Fibroblast of villous mesenchyme (primary cell): ENCODE results near the gene CFDP1. TPM values are rescaled to one million over a fixed set of nuclear protein-coding genes. Genes with fewer than 3 reads are reported as not detected.
"Not testable (repeated sequence)": the region's sequence is repeated elsewhere in the genome, so short reads cannot be mapped to it uniquely, and the experiment has no call there.

Experiments
- DNase-seq: peaks from one replicate; pipeline ENCODE4 v3.0.0-alpha.2; 2010; ENCODE audit warnings: low read depth
- H3K4me3 ChIP-seq: 2 replicates; pipeline ENCODE4 v1.5.1; 2011; ENCODE audit warnings: low read depth, mild to moderate bottlenecking, low read length
- total RNA-seq: library from RNA; depleted of rRNA; stranded (reverse); fragments of >200 nt; gene quantifications from 2 replicates; pipeline ENCODE4 v1.2.3, GENCODE V29; 2012
- TF ChIP-seq, protein P1 (sequence below): IDR thresholded peaks from 2 replicates; pipeline ENCODE4 v1.5.1; 2012; ENCODE audit warnings: low read depth, mild to moderate bottlenecking, low read length; ENCODE audit not compliant: insufficient read depth

CFDP1 gene
- total RNA-seq, 1 donor, result 39.7 TPM

DNA sequence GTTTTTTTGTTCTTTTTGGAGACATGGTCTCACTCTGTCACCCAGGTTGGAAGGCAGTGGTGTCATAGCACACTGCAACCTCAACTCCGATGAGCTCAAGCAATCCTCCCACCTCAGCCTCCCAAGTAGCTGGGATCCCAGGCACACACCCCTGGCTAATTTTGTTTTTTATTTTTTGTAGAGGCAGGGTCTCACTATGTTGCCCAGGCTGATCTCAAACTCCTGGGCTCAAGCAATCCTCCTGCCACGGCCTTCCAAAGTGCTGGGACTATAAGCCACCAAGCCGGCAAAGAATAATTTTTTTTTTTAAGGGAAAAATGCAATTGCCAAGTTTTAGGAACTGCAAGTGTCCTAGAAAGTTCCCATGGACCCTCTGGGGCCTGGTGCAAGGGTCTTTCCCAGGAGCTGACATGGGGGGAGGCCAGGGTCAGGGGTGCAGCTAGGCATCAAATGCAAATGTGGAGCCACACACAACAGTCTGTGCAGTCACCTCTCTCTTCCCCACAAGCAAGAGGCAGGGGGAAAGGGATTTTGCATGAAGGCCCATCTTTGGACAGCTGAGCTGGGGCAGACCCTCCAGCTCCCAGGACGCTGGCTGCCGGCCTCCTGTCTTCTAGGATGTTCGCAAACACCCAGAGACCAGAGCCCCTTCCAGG, 161.7 kb downstream of the CFDP1 start:
- H3K4me3 ChIP-seq, result no peak overlapping the region
- TF ChIP-seq, protein P1, sequence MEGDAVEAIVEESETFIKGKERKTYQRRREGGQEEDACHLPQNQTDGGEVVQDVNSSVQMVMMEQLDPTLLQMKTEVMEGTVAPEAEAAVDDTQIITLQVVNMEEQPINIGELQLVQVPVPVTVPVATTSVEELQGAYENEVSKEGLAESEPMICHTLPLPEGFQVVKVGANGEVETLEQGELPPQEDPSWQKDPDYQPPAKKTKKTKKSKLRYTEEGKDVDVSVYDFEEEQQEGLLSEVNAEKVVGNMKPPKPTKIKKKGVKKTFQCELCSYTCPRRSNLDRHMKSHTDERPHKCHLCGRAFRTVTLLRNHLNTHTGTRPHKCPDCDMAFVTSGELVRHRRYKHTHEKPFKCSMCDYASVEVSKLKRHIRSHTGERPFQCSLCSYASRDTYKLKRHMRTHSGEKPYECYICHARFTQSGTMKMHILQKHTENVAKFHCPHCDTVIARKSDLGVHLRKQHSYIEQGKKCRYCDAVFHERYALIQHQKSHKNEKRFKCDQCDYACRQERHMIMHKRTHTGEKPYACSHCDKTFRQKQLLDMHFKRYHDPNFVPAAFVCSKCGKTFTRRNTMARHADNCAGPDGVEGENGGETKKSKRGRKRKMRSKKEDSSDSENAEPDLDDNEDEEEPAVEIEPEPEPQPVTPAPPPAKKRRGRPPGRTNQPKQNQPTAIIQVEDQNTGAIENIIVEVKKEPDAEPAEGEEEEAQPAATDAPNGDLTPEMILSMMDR, result no peak
- no peak for DNase-seq

DNA sequence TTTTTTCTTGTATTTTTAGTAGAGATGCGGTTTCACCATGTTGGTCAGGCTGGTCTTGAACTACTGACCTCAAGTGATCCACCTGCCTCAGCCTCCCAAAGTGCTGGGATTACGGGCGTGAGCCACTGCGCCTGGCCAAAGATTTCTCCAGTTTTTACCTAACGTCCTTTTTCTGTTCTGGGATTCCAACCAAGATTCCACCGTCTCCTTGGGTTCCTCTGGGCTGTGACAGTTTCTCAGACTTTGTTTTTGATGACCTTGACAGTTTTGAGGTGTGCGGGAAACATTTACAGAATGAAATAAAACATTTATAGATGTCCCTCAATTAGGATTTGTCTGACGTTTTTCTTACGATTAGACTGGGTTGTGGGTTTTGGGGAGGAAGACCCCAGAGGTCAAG, 163.9 kb downstream of the CFDP1 start:
- DNase-seq, result not testable (repeated sequence)

DNA sequence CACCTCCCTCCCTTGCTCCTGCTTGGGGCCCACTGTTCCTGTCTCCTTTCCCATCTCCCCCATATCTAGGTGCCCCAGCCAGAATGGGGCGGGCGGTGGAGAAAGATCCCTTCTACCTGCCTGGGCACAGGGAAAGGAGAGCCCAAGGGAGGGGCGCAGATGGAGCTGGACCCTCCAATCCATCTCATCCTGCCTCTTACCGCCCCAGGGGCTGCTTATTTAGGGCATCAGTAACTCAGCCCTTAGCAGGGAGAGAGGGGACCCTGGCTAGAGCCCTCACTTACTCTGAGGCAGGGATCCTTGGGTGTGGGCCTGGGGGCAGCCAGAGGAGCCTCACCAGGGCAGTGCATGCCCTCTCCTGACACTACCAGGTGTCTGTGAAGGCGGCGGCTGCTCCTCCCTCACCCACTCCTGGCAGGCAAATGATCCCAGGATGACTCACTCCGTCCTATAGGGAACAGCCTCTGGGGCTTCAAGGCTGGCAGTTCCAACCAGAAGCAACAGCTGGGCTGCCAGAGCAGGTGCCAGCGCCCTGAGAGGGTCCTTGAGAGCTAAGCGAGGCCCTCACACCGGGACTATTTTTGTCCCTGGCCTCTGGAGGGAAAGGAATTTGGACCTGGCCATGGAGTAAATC, 165.6 kb downstream of the CFDP1 start:
- TF ChIP-seq, protein P1, result no peak
- DNase-seq, result peak; percentile 65
- H3K4me3 ChIP-seq, result no peak overlapping the region

More for the DNA sequence above, 163.9 kb downstream of the CFDP1 start:
- H3K4me3 ChIP-seq, result not testable (repeated sequence)

DNA sequence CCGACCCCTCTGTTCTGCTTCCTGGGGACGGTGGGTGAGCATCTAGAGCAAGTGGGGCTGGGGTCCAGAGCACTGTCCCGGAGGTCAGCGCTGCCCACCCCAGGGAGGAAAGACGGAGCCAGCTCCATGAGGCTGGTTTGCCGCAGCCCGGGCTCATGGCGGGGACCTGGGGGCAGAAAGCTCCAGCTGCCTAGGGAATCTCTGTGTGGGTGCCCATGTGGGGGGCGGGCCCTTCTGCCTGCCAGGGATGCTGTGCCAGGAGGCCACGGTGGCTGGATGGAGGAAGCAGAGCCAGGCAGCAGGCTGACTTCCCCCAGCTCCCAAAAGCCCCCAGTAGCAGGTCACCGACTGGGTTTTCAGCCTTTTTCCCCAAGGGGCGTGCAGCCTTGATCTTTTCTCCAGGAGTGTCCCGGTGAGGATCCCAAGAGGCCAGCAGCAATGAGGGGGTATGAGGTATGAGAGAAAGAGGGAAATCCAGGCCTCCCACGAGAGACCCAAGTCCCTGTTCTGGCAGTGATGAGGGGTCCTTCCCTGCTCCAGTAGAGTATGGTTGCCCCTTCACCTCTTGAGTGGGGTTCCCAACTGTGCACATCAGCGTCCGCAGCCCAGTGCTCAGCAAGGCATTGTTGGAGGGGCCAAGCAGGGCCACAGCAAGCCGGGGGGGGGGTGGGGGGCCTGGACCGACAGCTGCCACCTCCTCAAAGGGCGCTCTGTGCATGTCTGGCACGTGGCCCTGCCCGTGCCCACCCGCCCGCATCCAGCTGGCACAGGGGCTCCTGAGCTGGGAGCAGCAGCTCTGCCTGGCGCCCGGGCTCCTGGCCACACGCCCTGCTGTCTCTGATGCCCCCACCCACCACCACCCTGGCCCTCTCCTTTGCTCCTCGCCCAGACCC, 166.3 kb downstream of the CFDP1 start:
- TF ChIP-seq, protein P1, result no peak
- DNase-seq, result no peak
- no peak overlapping the region for H3K4me3 ChIP-seq

DNA sequence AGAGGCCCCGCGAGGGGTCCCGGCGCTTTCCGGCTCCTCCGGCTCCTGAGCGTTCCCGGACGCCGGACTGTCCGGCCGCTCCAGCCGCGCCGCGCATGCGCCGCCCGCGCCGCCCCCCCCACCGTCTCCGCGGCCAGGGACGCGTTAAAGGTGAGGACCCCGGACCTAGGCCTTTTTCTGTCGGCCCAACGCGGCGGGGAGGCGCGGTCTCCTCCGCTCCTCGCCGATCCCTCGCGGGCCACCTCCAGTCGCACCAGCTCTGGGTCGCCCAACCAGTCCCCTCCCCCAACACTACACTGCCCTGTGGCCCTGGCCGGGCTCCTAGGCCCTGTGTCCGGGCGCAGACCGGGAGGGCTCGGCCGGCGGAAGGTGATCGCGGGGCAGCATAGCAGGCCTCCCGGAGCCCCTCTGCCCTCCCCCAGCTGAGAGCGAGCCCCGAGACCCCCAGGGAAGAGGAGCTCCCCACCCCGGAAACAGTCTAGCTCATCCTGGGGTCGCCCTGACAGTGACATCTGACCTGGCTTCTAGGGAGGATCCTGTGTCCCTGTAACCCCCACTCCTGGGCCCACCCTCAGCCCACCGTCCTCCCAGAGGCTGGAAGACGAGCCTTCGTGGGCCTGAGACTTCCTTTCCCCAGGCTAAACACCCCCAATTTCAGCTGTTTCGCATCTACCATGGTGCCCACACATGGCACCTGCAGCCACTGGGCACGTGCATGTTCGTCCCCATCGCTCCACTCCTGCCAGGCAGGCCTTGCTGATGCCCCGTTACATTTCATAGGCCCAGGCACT, 167.2 kb downstream of the CFDP1 start:
- TF ChIP-seq, protein P1, result no peak
- peak overlapping the region; percentile 96 for H3K4me3 ChIP-seq
- DNase-seq, result peak; percentile 74

DNA sequence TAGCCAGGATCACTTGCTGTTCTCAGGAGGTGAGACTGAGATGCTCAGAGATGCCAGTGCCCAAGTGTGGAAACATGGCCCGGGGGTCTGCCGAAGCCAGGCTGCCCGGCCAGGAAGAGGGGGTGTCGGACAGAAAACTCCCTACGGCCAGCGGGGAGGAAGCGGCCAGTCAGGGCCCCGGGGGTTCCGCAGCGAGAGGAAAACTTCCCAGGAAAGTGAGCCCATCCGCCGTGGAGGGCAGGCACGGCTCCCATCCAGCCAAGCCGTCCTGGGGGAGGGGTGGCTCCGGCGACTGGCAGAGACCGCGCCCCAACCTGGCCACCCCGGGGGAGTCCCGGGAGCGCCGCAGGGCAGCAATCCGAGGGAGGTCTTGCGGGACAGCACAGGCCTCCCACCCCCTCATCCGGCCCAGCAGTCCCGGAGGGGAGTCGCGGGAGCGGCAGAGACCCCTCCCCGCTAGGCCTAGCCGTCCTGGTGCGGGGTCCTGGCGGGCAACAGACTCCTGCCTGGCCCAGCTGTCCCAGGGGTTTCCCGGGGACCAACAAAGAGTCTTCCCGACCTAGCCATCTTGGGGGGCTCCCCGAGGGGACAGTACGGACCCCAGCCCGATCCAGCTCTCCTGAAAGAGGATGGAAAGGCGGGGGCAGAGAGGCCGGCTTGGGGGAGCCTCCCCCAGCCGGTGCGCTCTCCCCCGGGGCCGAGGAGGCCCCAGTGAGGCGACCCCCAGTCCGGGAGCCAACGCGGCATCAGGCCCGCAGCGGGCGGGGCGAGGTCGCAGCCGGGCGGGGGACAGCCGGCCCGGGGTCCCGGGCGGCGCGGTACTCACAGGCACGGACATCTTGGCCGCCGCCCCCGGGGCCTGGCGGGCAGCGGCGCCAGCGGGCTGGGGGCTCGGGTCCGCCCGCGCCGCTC, 168.0 kb downstream of the CFDP1 start:
- DNase-seq, result no peak
- TF ChIP-seq, protein P1, result no peak
- peak overlapping the region; percentile 96 for H3K4me3 ChIP-seq
